Psoas muscle (tissue), 8 donors: ENCODE measurements around the gene ZNF831. TPM values are rescaled to one million over a fixed set of nuclear protein-coding genes. Genes with fewer than 3 reads are reported as not detected.

Source experiments
- ATAC-seq, 4 donors: fragments of 200-7000 bp; cut with Tn5 transposase; one replicate each; pipeline ENCODE4 v1.9.1; 2020; ENCODE audit warnings: moderate library complexity in 3 of 4, mild to moderate bottlenecking in 2 of 4
- DNase-seq, 2 donors: peaks; one replicate each; pipeline ENCODE4 v3.0.0-alpha.2; 2020
- H3K27ac ChIP-seq: fragments of 200-600 bp; one replicate; pipeline ENCODE4 v1.8.0; 2022
- H3K27me3 ChIP-seq, 3 donors: fragments of 200-600 bp in 1 of 3; one replicate each; pipeline versions ENCODE4 v1.6.1 to v1.8.0; 2013 to 2022; ENCODE audit warnings: low read length in 2 of 3, mild to moderate bottlenecking in 2 of 3, moderate library complexity in 1 of 3; ENCODE audit not compliant: insufficient read depth in 3 of 3
- H3K36me3 ChIP-seq, 2 donors: fragments of 200-600 bp in 1 of 2; one replicate each; pipeline versions ENCODE4 v1.6.1 to v1.8.0; 2013 to 2022; ENCODE audit warnings: low read depth in 1 of 2, mild to moderate bottlenecking in 1 of 2, moderate library complexity in 1 of 2; ENCODE audit not compliant: insufficient read depth in 1 of 2
- H3K4me1 ChIP-seq: fragments of 200-600 bp; one replicate; pipeline ENCODE4 v1.8.0; 2022
- H3K4me3 ChIP-seq: fragments of 200-600 bp; one replicate; pipeline ENCODE4 v1.8.0; 2022; ENCODE audit warnings: mild to moderate bottlenecking
- H3K9me3 ChIP-seq: fragments of 200-600 bp; one replicate; pipeline ENCODE4 v1.8.0; 2022
- CTCF ChIP-seq: fragments of 200-600 bp; IDR thresholded peaks from one replicate; pipeline ENCODE4 v1.8.0; 2022; ENCODE audit warnings: antibody characterized with exemption
- WGBS, 3 donors: extraction: QIAGEN DNeasy Blood & Tissue Kit; methylation state at CpG; one replicate each; pipeline versions ENCODE4 v1.1.6 to v1.1.7; 2013; 5-methylcytosine and 5-hydroxymethylcytosine counted together
- intact Hi-C, 2 donors: fragments of 100-400 bp; cut with DNase I; formaldehyde crosslinking; loops; one replicate each; pipeline versions ENCODE4 v1.11.0 to v1.14.2; 2022
- polyA plus RNA-seq, 3 donors: library from polyadenylated mRNA; stranded (reverse); fragments of 200-250 nt; gene quantifications; one replicate each; pipeline ENCODE4 v1.2.3, GENCODE V29; 2013
- total RNA-seq, 4 donors: library from RNA; stranded (reverse); fragmentation: NEBNext Ultra II Directional in 2 of 4; extraction: Animal tissue kit (Norgen Biotek cat#: 25700) in 2 of 4; gene quantifications; one replicate each; pipeline versions ENCODE4 v1.2.1 to v1.2.4, GENCODE V29; 2021 to 2023
- donor health status: healthy with polysubstance abuse.
- donor health status: DM: no; HTN: no; CAD: no; lungs with moderate emphysema.
- donor health status: Bipolar disorder and iron deficiency.
- donor health status: healthy.
- donor health status: DM: yes; HTN: yes; CAD: no.
- donor health status: DM: no; HTN: no; CAD: no.
- donor health status: DM: no; HTN: no; CAD: no.
- donor health status: DM: yes; HTN: yes; CAD: no.

Gene ZNF831
- total and polyA plus RNA-seq, 7 donors, result 0.01 to 0.08 (median 0.03) TPM; not detected in 1

- DNase-seq, result no peak
- TF ChIP-seq CTCF, result no peak
- H3K4me3 ChIP-seq, result no peak overlapping the region
- H3K27me3 ChIP-seq, result peaks cover 0 to 4% (median 0%) of the 10 kb centered on the region in 3 donors
- no peak overlapping the region for H3K27ac ChIP-seq
- intact Hi-C loops, result no loop called here
- H3K36me3 ChIP-seq, result no peaks in the 10 kb centered on the region
- H3K9me3 ChIP-seq, result no peaks in the 10 kb centered on the region
- 58 to 64% (median 64%) methylated on average over 10 of the region's 10 CpGs for WGBS, 3 donors
- no peak for ATAC-seq
- H3K4me1 ChIP-seq, result no peaks in the 10 kb centered on the region
Measured at GRCh38 chr20:59123678-59124255, 39.9 kb upstream of the ZNF831 start.

GRCh38 chr20:59124296-59125029 lies 39.2 kb upstream of the ZNF831 start:
- no peaks in the 10 kb centered on the region for H3K9me3 ChIP-seq
- intact Hi-C loops, result no loop called here
- ATAC-seq, result no peak
- no peak overlapping the region for H3K27ac ChIP-seq
- peaks cover 0 to 4% (median 0%) of the 10 kb centered on the region in 3 donors for H3K27me3 ChIP-seq
- H3K4me3 ChIP-seq, result no peak overlapping the region
- WGBS, 3 donors, result 63 to 85% (median 67%) methylated on average over 15 of the region's 15 CpGs
- no peaks in the 10 kb centered on the region for H3K36me3 ChIP-seq
- DNase-seq, result no peak
- TF ChIP-seq CTCF, result no peak
- no peaks in the 10 kb centered on the region for H3K4me1 ChIP-seq

- Histone ChIP-seq H3K27ac (no peak overlapping the region), H3K36me3 (no peaks in the 10 kb centered on the region), H3K27me3 (peaks cover 0 to 4% (median 0%) of the 10 kb centered on the region in 3 donors), H3K9me3 (no peaks in the 10 kb centered on the region), H3K4me3 (no peak overlapping the region), H3K4me1 (no peaks in the 10 kb centered on the region)
- WGBS, 3 donors, result 85 to 89% (median 89%) methylated on average over 7 of the region's 7 CpGs
- intact Hi-C loops, result no loop called here
- ATAC-seq, result no peak
- no peak for TF ChIP-seq CTCF
- DNase-seq, result no peak
Measured at GRCh38 chr20:59125332-59125731, 38.3 kb upstream of the ZNF831 start.

- H3K27ac ChIP-seq, result no peak overlapping the region
- ATAC-seq (no peak), DNase-seq (no peak)
- no peaks in the 10 kb centered on the region for H3K9me3 ChIP-seq
- no peak for TF ChIP-seq CTCF
- no peaks in the 10 kb centered on the region for H3K4me1 ChIP-seq
- H3K4me3 ChIP-seq, result no peak overlapping the region
- WGBS, 3 donors, result 39 to 50% (median 45%) methylated on average over 7 of the region's 7 CpGs
- H3K27me3 ChIP-seq, result peaks cover 0 to 4% (median 0%) of the 10 kb centered on the region in 3 donors
- intact Hi-C loops, result no loop called here
- no peaks in the 10 kb centered on the region for H3K36me3 ChIP-seq
Measured at GRCh38 chr20:59125836-59126235, 37.8 kb upstream of the ZNF831 start.
